SK-N-SH treated with all-trans-retinoic acid at 6 μM for 48 hours (cell line): ENCODE results near the gene CDH11.

Experiments
- ATAC-seq: fragments of 200-7000 bp; cut with Tn5 transposase; 3 replicates; pipeline ENCODE4 v1.9.1; 2020; ENCODE audit warnings: mild to moderate bottlenecking, moderate library complexity
- ARNTL ChIP-seq: fragments of 450-650 bp; formaldehyde crosslinking; IDR thresholded peaks from 2 replicates; pipeline ENCODE4 v1.5.0; 2020; ENCODE audit warnings: low read depth, mild to moderate bottlenecking, moderate library complexity, borderline replicate concordance
- BACH2 ChIP-seq: fragments of 250-450 bp; sonication (Bioruptor Pico); IDR thresholded peaks from 2 replicates; pipeline ENCODE4 v1.9.0; 2021; ENCODE audit warnings: mild to moderate bottlenecking, borderline replicate concordance
- CSDC2 ChIP-seq: fragments of 250-450 bp; sonication (Bioruptor Pico); IDR thresholded peaks from 2 replicates; pipeline ENCODE4 v1.5.0; 2020; ENCODE audit warnings: mild to moderate bottlenecking, moderate library complexity
- ESRRG ChIP-seq: fragments of 250-450 bp; sonication (Bioruptor Pico); IDR thresholded peaks from 2 replicates; pipeline ENCODE4 v1.6.1; 2021; ENCODE audit warnings: mild to moderate bottlenecking
- GLIS3 ChIP-seq: fragments of 250-450 bp; sonication (Bioruptor Pico); IDR thresholded peaks from 2 replicates; pipeline ENCODE4 v1.5.0; 2020; ENCODE audit warnings: mild to moderate bottlenecking, moderate library complexity
- ISL1 ChIP-seq: fragments of 250-450 bp; sonication (Bioruptor Pico); IDR thresholded peaks from 2 replicates; pipeline ENCODE4 v2.1.2; 2022; ENCODE audit warnings: mild to moderate bottlenecking, moderate library complexity
- POU6F1 ChIP-seq: fragments of 250-450 bp; sonication (Bioruptor Pico); IDR thresholded peaks from 2 replicates; pipeline ENCODE4 v1.8.0; 2021; ENCODE audit warnings: low read depth, mild to moderate bottlenecking, moderate library complexity, borderline replicate concordance
- PPARA ChIP-seq: fragments of 250-450 bp; sonication (Bioruptor Pico); IDR thresholded peaks from 2 replicates; pipeline ENCODE4 v1.5.0; 2020; ENCODE audit warnings: mild to moderate bottlenecking, borderline replicate concordance
- RARB ChIP-seq: fragments of 250-450 bp; sonication (Bioruptor Pico); IDR thresholded peaks from 2 replicates; pipeline ENCODE4 v1.8.0; 2021; ENCODE audit warnings: mild to moderate bottlenecking, moderate library complexity
- SNAI2 ChIP-seq: fragments of 250-450 bp; sonication (Bioruptor Pico); IDR thresholded peaks from 2 replicates; pipeline ENCODE4 v1.5.0; 2020; ENCODE audit warnings: mild to moderate bottlenecking, moderate library complexity
- TOX ChIP-seq: fragments of 250-450 bp; sonication (Bioruptor Pico); IDR thresholded peaks from 2 replicates; pipeline ENCODE4 v1.8.0; 2021; ENCODE audit warnings: mild to moderate bottlenecking, moderate library complexity, borderline replicate concordance
- TSHZ2 ChIP-seq: fragments of 250-450 bp; sonication (Bioruptor Pico); IDR thresholded peaks from 2 replicates; pipeline ENCODE4 v1.5.0; 2020; ENCODE audit warnings: mild to moderate bottlenecking, moderate library complexity
- ZC3H10 ChIP-seq: fragments of 250-450 bp; sonication (Bioruptor Pico); IDR thresholded peaks from 2 replicates; pipeline ENCODE4 v1.5.1; 2021; ENCODE audit warnings: mild to moderate bottlenecking, moderate library complexity
- ZFP30 ChIP-seq: fragments of 450-650 bp; formaldehyde crosslinking; IDR thresholded peaks from 2 replicates; pipeline ENCODE4 v1.5.0; 2022; ENCODE audit warnings: mild to moderate bottlenecking, moderate library complexity
- ZNF70 ChIP-seq: fragments of 450-650 bp; formaldehyde crosslinking; IDR thresholded peaks from 2 replicates; pipeline ENCODE4 v1.5.0; 2020; ENCODE audit warnings: mild to moderate bottlenecking, moderate library complexity
- ZNF8 ChIP-seq: fragments of 450-650 bp; formaldehyde crosslinking; IDR thresholded peaks from 2 replicates; pipeline ENCODE4 v1.5.0; 2020; ENCODE audit warnings: mild to moderate bottlenecking, moderate library complexity
- TF ChIP-seq, protein P1 (sequence below): fragments of 250-450 bp; sonication (Bioruptor Pico); IDR thresholded peaks from 2 replicates; pipeline ENCODE4 v1.8.0; 2020; ENCODE audit warnings: mild to moderate bottlenecking, moderate library complexity, borderline replicate concordance
- TF ChIP-seq, protein P2 (sequence below): fragments of 250-450 bp; sonication (Bioruptor Pico); IDR thresholded peaks from 2 replicates; pipeline ENCODE4 v1.5.1; 2020; ENCODE audit warnings: low read depth, mild to moderate bottlenecking, moderate library complexity

Gene CDH11

DNA sequence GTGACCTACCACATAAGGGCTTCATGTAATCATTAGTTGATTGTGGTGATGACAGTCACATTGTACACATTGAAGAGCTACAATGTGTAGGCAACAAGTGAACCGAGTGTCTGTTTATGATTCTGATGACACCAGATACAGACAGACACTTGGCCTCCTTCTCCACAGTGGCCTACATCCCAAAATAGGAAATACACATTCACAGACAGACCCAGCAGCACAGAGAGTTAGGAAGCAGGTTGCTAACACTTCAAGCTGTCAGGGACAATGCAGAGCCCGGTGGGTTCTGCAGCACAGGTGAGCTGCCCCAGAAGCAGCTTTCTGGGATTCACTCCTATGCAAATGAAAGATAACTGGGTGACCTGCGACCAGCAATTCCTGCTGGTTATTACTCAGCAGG lies 72.2 kb downstream of the CDH11 start (continued):
- TF ChIP-seq TSHZ2 (CRISPR knock-in tag) (no peak), TOX (CRISPR knock-in tag) (no peak), BACH2 (CRISPR knock-in tag) (no peak)

DNA sequence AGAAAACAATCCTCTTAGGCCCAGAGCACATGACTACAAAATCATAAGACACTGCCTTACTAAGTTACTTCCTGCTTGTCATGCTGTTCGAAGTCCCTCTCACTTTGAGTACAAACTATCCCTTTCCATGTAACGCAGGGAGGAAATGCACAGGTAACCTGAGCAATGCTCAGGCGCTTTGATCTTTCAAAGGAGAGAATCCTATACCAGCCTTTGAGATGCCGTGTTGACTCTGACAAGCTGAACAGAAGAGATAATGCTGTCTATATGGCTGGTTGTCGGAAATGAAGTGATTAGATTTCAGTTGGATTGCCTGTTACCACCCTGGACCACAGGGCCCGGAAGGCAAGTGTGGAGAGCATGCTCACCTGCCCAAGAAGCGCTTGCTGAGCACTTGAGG lies 75.9 kb downstream of the CDH11 start:
- ATAC-seq: no peak

DNA sequence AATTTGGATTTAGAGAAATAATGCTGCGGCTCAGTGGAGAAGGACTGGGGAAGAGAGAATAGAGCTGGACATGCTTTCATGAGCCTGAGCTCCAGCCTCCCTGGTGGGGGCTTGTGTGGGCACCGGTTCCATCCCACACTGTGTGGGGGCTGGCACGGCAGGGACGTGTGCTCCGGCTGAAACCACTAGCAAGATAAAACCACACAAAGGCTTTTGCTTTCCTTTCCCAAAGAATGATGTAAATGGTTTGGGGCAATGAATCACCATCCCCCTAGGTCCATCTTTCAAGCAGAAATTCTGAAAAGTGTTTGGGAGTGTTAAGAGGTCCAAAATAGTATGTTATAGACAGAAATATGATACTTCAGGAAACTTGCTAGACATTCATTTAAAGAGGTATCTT lies 77.0 kb downstream of the CDH11 start:
- peak; percentile 53; the same call in 2 of the 3 replicates for ATAC-seq
- TF ChIP-seq CSDC2 (CRISPR knock-in tag) (no peak), ZFP30 (CRISPR knock-in tag) (no peak), TOX (CRISPR knock-in tag) (no peak), ESRRG (CRISPR knock-in tag) (no peak), GLIS3 (no peak), ISL1 (CRISPR knock-in tag) (no peak), SNAI2 (CRISPR knock-in tag) (no peak)

More for the DNA sequence above, 75.9 kb downstream of the CDH11 start:
- no peak for TF ChIP-seq TSHZ2 (CRISPR knock-in tag)
- TF ChIP-seq, all 23 proteins: peak for 0

DNA sequence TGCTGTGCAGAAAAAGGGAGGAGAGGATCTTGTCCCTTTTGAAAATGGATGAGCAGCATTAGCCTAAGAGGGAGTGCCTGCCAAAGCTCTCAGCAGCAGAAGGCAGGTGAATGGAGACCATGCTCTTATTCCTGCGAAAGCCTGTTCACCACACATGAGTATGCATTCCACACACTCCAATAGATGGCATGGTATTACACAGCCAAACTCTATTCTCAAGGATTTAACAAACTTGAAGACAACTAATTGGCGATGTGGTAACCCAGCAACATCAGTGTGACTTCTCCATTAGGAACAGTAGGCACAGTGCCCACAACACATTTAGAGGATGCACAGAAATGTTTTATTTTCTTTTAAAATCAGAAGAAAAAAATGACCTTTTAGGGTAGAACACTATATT lies 77.8 kb downstream of the CDH11 start:
- TF ChIP-seq ZNF8 (no peak), ARNTL (no peak), PPARA (no peak)
- ATAC-seq: no peak

- TF ChIP-seq, protein P1, sequence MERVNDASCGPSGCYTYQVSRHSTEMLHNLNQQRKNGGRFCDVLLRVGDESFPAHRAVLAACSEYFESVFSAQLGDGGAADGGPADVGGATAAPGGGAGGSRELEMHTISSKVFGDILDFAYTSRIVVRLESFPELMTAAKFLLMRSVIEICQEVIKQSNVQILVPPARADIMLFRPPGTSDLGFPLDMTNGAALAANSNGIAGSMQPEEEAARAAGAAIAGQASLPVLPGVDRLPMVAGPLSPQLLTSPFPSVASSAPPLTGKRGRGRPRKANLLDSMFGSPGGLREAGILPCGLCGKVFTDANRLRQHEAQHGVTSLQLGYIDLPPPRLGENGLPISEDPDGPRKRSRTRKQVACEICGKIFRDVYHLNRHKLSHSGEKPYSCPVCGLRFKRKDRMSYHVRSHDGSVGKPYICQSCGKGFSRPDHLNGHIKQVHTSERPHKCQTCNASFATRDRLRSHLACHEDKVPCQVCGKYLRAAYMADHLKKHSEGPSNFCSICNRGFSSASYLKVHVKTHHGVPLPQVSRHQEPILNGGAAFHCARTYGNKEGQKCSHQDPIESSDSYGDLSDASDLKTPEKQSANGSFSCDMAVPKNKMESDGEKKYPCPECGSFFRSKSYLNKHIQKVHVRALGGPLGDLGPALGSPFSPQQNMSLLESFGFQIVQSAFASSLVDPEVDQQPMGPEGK (CRISPR knock-in tag): no peak
- TF ChIP-seq ZC3H10 (no peak), ZFP30 (CRISPR knock-in tag) (no peak), RARB (CRISPR knock-in tag) (no peak), ESRRG (CRISPR knock-in tag) (no peak), BACH2 (CRISPR knock-in tag) (no peak), GLIS3 (no peak), POU6F1 (no peak), PPARA (no peak), ZNF70 (CRISPR knock-in tag) (no peak), ARNTL (no peak), CSDC2 (CRISPR knock-in tag) (no peak)
- TF ChIP-seq, protein P2, sequence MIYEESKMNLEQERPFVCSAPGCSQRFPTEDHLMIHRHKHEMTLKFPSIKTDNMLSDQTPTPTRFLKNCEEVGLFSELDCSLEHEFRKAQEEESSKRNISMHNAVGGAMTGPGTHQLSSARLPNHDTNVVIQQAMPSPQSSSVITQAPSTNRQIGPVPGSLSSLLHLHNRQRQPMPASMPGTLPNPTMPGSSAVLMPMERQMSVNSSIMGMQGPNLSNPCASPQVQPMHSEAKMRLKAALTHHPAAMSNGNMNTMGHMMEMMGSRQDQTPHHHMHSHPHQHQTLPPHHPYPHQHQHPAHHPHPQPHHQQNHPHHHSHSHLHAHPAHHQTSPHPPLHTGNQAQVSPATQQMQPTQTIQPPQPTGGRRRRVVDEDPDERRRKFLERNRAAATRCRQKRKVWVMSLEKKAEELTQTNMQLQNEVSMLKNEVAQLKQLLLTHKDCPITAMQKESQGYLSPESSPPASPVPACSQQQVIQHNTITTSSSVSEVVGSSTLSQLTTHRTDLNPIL: no peak
- ATAC-seq: no peak
Observed at GRCh38 chr16:65042438-65043365, 79.2 kb downstream of the CDH11 start.
